Measurements from ENCODE around the gene GLS2. TPM values are rescaled to one million over a fixed set of nuclear protein-coding genes. Genes with fewer than 3 reads are reported as not detected.

GLS2 gene
- total and polyA plus RNA-seq, 2 donors (not counting 3 experiments of a cell fraction or from before 2014, with no cell fraction given), result 0.04 to 0.33 TPM

GRCh38 chr12:56449622-56449984 is 38.4 kb downstream of the GLS2 start:
- Histone ChIP-seq H2AFZ (ENCODE audit: low read depth, low read length) (peak overlapping the region; percentile 78), H3K79me2 (ENCODE audit: control insufficient read depth, insufficient read depth, low read length) (no peaks in the 10 kb centered on the region), H3K27ac (ENCODE audit: insufficient read depth, low read depth, low read length) (peak overlapping the region; percentile 61), H3K9me3 (replicated peaks; ENCODE audit: control insufficient read depth, insufficient read depth, low read length) (no peaks in the 10 kb centered on the region), H3K9me1 (replicated peaks; ENCODE audit: control insufficient read depth, extremely low read depth, insufficient read depth, low read length) (no peaks in the 10 kb centered on the region), H3K4me3 (replicated peaks in 1 of 3; ENCODE audit: insufficient read depth in 1 of 3, low read depth in 1 of 3, low read length in 3 of 3) (peak overlapping the region; percentile 53 to 88 (median 77)), H4K20me1 (replicated peaks; ENCODE audit: control insufficient read depth, extremely low read depth, insufficient read depth, low read length) (no peaks in the 10 kb centered on the region), H3K27me3 (ENCODE audit: control insufficient read depth in 2 of 2, insufficient read depth in 2 of 2, low read length in 2 of 2) (peaks cover 0 to 3% of the 10 kb centered on the region in 2 experiments), H3K36me3 (ENCODE audit: control insufficient read depth in 2 of 2, extremely low read depth in 1 of 2, insufficient read depth in 2 of 2, low read length in 2 of 2) (no peaks in the 10 kb centered on the region), H3K9ac (replicated peaks; ENCODE audit: extremely low read depth, insufficient read depth, low read length) (peak overlapping the region; percentile 91), H3K4me1 (ENCODE audit: control insufficient read depth, extremely low read depth, insufficient read depth, low read length) (peaks cover 15% of the 10 kb centered on the region), H3K4me2 (ENCODE audit: insufficient read depth, low read length) (peak overlapping the region; percentile 83)
- TF ChIP-seq POLR2A (IDR thresholded peaks at IDR 0.05; ENCODE audit: low read depth, low read length), result no peak
- TF ChIP-seq JUN (IDR thresholded peaks at IDR 0.05; ENCODE audit: borderline replicate concordance, insufficient read depth, insufficient read length, low read depth), result no peak
- no peak for TF ChIP-seq MYC (IDR thresholded peaks at IDR 0.05; ENCODE audit: low read depth, low read length)
- no peak for TF ChIP-seq EZH2 (IDR thresholded peaks at IDR 0.05; ENCODE audit: borderline replicate concordance, low read depth, low read length, severe bottlenecking)
- no peak for TF ChIP-seq FOS (IDR thresholded peaks at IDR 0.05; ENCODE audit: borderline replicate concordance, insufficient read depth, low read length)
- TF ChIP-seq, protein P1, sequence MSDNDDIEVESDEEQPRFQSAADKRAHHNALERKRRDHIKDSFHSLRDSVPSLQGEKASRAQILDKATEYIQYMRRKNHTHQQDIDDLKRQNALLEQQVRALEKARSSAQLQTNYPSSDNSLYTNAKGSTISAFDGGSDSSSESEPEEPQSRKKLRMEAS (IDR thresholded peaks at IDR 0.05; ENCODE audit: insufficient read depth, insufficient read length), result no peak
- no peak for TF ChIP-seq POLR2AphosphoS5 (IDR thresholded peaks at IDR 0.05; ENCODE audit: insufficient read depth, low read depth, low read length)
- no peak for TF ChIP-seq CTCF (IDR thresholded peaks at IDR 0.05; ENCODE audit: extremely low read depth in 1 of 2, insufficient read depth in 1 of 2, low read depth in 1 of 2, low read length in 2 of 2)
- no peak for TF ChIP-seq GATA2 (IDR thresholded peaks at IDR 0.05; ENCODE audit: insufficient read depth, insufficient read length, low read depth, low read length)
- dilution Hi-C loops (cut with MboI; ENCODE audit: extremely low pct_ligation_motif_present, low sequenced_read_pairs) (no loop called here), intact Hi-C loops (cut with micrococcal nuclease) (loop anchor here (1.0 to 5.0 kb wide), 3 partner anchors 19 to 133 kb away; partner anchors contain the start of genes APOF, SPRYD4 and STAT2)
- DNase-seq (ENCODE audit: low read depth, low spot score) (no peak), FAIRE-seq (no peak)
- ChIA-PET POLR2A (interaction anchor here (1.1 kb wide), 1 partner anchor 17 kb away, joined by 3 read pairs; no protein-coding TSS in a partner anchor), CTCF (interaction anchor here (1.0 to 2.5 kb wide), 7 partner anchors 9 to 260 kb away, joined by 3 to 19 read pairs (median 5); partner anchors contain the start of genes CNPY2, SMARCC2 and STAT2)
- TSS peak; percentile 92 for BruUV-seq (replicated peaks)

All from endothelial cell of umbilical vein (primary cell).